Left lung (tissue), 10 donors: Measurements from ENCODE around the gene PTPN18. TPM values are rescaled to one million over a fixed set of nuclear protein-coding genes. Genes with fewer than 3 reads are reported as not detected.

Experiments used
- ATAC-seq: fragments of 200-7000 bp; cut with Tn5 transposase; one replicate; pipeline ENCODE4 v1.9.1; 2020; ENCODE audit warnings: moderate library complexity
- DNase-seq, 4 donors: peaks; one replicate each; pipeline ENCODE4 v3.0.0-alpha.2; 2013 to 2020
- H3K27ac ChIP-seq, 2 donors: fragments of 200-600 bp; sonication (generic) in 1 of 2; one replicate each; pipeline versions ENCODE4 v1.5.0 to v1.8.0; 2020 to 2021
- H3K27me3 ChIP-seq, 2 donors: fragments of 200-600 bp; sonication (generic) in 1 of 2; one replicate each; pipeline versions ENCODE4 v1.5.0 to v1.8.0; 2020 to 2021
- H3K36me3 ChIP-seq, 2 donors: fragments of 200-600 bp; sonication (generic) in 1 of 2; one replicate each; pipeline versions ENCODE4 v1.5.0 to v1.8.0; 2020 to 2021
- H3K4me1 ChIP-seq, 2 donors: fragments of 200-600 bp; one replicate each; pipeline ENCODE4 v1.8.0; 2021
- H3K4me3 ChIP-seq, 2 donors: fragments of 200-600 bp; sonication (generic) in 1 of 2; one replicate each; pipeline versions ENCODE4 v1.5.0 to v1.8.0; 2020 to 2021; ENCODE audit warnings: mild to moderate bottlenecking in 1 of 2
- H3K9me3 ChIP-seq, 2 donors: fragments of 200-600 bp; sonication (generic) in 1 of 2; one replicate each; pipeline versions ENCODE4 v1.5.0 to v1.8.0; 2020 to 2021
- CTCF ChIP-seq, 2 donors: fragments of 200-600 bp; sonication (generic) in 1 of 2; IDR thresholded peaks; one replicate each; pipeline versions ENCODE4 v1.5.0 to v1.8.0; 2021; ENCODE audit warnings: antibody characterized with exemption in 2 of 2
- intact Hi-C, 2 donors: fragments of 100-400 bp; cut with DNase I; formaldehyde crosslinking; loops; one replicate each; pipeline versions ENCODE4 v1.11.2 to v1.14.2; 2022
- polyA plus RNA-seq, 6 donors: library from polyadenylated mRNA; unstranded; fragments of 120-200 nt; gene quantifications; one replicate each; pipeline ENCODE4 v1.2.1, GENCODE V29; 2013; ENCODE audit not compliant: insufficient read length in 6 of 6
- total RNA-seq, 2 donors: library from RNA; stranded (reverse); fragmentation: NEBNext Ultra II Directional; extraction: Animal tissue kit (Norgen Biotek cat#: 25700); gene quantifications; one replicate each; pipeline ENCODE4 v1.2.1, GENCODE V29; 2021
- donor health status: DM: no; HTN: yes; CAD: no.
- donor health status: DM: no; HTN: no; CAD: no.

The PTPN18 gene
- total and polyA plus RNA-seq, 8 donors, result 35.1 to 74.7 (median 40.1) TPM

GRCh38 chr2:130389783-130390182 lies 33.9 kb downstream of the PTPN18 start:
- no peak overlapping the region for H3K4me3 ChIP-seq
- intact Hi-C loops, result no loop called here
- DNase-seq, result no peak

DNA sequence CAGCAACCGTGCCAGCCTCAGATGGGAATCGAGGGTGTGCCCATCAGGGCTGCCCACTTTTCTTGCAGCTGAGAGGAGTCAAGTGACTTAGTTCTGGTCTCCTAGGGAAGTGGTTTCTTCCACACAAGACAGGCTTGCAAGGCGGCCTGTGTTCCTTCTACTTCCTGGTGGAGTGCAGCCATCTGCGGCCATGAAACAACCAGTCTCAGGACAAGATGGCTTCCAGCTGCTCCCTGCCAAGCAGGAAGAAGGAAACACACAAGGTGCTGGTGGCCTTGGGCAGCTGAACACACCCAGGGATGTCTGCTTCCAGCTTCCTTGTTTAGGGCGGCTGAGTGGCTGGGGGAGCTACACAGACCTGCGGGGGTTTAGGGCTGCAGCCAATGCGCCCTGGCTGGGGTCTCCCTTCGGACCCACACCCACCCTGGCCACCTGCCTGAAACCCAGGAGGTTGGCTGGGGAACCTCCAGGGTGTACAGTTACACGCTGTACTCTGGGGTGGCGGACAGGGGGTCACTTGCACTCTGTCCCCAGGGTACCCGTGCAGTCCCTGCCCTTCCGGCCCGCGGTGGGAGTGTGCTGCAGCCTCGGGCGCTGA lies 34.7 kb downstream of the PTPN18 start:
- H3K4me1 ChIP-seq, result peaks cover 8 to 37% of the 10 kb centered on the region in 2 donors
- H3K9me3 ChIP-seq, result no peaks in the 10 kb centered on the region
- peak; percentile 7 for ATAC-seq
- DNase-seq, result peak in 2 of 4 donors; percentile 56 to 73
- intact Hi-C loops, result no loop called here
- peak overlapping the region; percentile 82 to 90 for H3K27ac ChIP-seq
- no peak for TF ChIP-seq CTCF (IDR thresholded peaks at IDR 0.05)
- H3K36me3 ChIP-seq, result no peaks in the 10 kb centered on the region
- no peaks in the 10 kb centered on the region for H3K27me3 ChIP-seq
- H3K4me3 ChIP-seq, result peak overlapping the region; percentile 49 to 63

More at GRCh38 chr2:130389783-130390182, 33.9 kb downstream of the PTPN18 start:
- Histone ChIP-seq H3K36me3 (no peaks in the 10 kb centered on the region), H3K27ac (peak overlapping the region in 1 of 2 donors; percentile 82), H3K4me1 (peaks cover 8 to 43% of the 10 kb centered on the region in 2 donors), H3K27me3 (no peaks in the 10 kb centered on the region), H3K9me3 (no peaks in the 10 kb centered on the region)
- no peak for ATAC-seq
- no peak for TF ChIP-seq CTCF (IDR thresholded peaks at IDR 0.05)

GRCh38 chr2:130391058-130391871 lies 35.4 kb downstream of the PTPN18 start:
- TF ChIP-seq CTCF (IDR thresholded peaks at IDR 0.05), result no peak
- H3K9me3 ChIP-seq, result no peaks in the 10 kb centered on the region
- peaks cover 8 to 33% of the 10 kb centered on the region in 2 donors for H3K4me1 ChIP-seq
- ATAC-seq (peak; percentile 97), DNase-seq (peak; percentile 79 to 97 (median 88))
- peak overlapping the region; percentile 82 to 90 for H3K27ac ChIP-seq
- peaks cover 0 to under 1% of the 10 kb centered on the region in 2 donors for H3K27me3 ChIP-seq
- intact Hi-C loops, result no loop called here
- H3K36me3 ChIP-seq, result no peaks in the 10 kb centered on the region
- H3K4me3 ChIP-seq, result peak overlapping the region; percentile 49 to 63

DNA sequence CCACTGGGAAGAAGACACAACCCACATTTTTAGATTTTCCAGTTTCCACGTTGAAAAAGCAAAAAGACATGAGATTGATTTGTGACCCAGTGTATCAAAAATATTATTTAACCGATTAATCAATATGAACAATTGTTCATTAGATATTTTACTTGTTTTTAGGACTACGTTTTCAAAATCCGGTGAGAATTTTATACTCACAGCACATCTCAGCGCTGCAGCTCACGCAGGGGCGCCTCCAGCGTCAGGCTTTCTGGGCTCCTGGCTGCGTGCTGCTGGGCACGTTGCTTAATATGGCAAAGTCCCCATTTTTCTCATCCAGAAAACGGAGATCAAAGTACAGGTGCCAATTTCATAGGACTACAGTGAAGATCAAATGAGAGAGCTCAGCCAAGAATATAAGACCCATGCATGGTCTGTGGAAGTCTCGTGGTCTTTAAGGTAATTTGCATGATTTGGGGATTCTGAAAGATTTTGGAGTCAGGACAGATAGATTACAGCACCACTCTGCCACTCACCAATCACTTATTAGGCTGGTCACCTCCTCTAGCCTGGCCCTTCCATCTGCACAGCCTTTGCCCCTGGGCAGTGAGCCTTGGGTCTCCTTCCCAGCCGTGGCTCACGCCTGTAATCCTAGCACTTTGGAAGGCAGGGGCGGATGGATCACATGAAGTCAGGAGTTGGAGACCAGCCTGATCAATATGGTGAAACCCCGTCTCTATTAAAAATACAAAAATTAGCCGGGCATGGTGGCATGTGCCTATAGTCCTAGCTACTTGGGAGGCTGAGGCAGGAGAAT lies 36.2 kb downstream of the PTPN18 start:
- peak in 1 of 4 donors; percentile 41 for DNase-seq
- Histone ChIP-seq H3K4me3 (peak overlapping the region; percentile 49 to 63), H3K27me3 (peaks cover 0 to 9% of the 10 kb centered on the region in 2 donors), H3K4me1 (peaks cover 8 to 25% of the 10 kb centered on the region in 2 donors), H3K36me3 (no peaks in the 10 kb centered on the region), H3K27ac (peak overlapping the region; percentile 82 to 90), H3K9me3 (no peaks in the 10 kb centered on the region)
- TF ChIP-seq CTCF (IDR thresholded peaks at IDR 0.05), result no peak
- intact Hi-C loops, result no loop called here
- ATAC-seq, result peak; percentile 37
